T-helper 2 cell treated with Interferon-gamma antibody and Interleukin-4, amounts not matched to agents 100 ng/mL and 5 ng/mL, for 36 hours (primary cell): ENCODE data around the gene DGCR2. TPM values are rescaled to one million over a fixed set of nuclear protein-coding genes. Genes with fewer than 3 reads are reported as not detected.
"Not testable (repeated sequence)": the region's sequence is repeated elsewhere in the genome, so short reads cannot be mapped to it uniquely, and the experiment has no call there.

Source experiments
- intact Hi-C: fragments of 100-400 bp; cut with micrococcal nuclease; formaldehyde crosslinking; loops from one replicate; pipeline ENCODE4 v1.15.1; 2023
- total RNA-seq: library from RNA; stranded (reverse); gene quantifications from 2 replicates; pipeline ENCODE4 v1.2.3, GENCODE V29; 2022

Gene DGCR2, protein sequence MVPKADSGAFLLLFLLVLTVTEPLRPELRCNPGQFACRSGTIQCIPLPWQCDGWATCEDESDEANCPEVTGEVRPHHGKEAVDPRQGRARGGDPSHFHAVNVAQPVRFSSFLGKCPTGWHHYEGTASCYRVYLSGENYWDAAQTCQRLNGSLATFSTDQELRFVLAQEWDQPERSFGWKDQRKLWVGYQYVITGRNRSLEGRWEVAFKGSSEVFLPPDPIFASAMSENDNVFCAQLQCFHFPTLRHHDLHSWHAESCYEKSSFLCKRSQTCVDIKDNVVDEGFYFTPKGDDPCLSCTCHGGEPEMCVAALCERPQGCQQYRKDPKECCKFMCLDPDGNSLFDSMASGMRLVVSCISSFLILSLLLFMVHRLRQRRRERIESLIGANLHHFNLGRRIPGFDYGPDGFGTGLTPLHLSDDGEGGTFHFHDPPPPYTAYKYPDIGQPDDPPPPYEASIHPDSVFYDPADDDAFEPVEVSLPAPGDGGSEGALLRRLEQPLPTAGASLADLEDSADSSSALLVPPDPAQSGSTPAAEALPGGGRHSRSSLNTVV
- total RNA-seq: 29.3 and 31.7 TPM in 2 replicates

DNA sequence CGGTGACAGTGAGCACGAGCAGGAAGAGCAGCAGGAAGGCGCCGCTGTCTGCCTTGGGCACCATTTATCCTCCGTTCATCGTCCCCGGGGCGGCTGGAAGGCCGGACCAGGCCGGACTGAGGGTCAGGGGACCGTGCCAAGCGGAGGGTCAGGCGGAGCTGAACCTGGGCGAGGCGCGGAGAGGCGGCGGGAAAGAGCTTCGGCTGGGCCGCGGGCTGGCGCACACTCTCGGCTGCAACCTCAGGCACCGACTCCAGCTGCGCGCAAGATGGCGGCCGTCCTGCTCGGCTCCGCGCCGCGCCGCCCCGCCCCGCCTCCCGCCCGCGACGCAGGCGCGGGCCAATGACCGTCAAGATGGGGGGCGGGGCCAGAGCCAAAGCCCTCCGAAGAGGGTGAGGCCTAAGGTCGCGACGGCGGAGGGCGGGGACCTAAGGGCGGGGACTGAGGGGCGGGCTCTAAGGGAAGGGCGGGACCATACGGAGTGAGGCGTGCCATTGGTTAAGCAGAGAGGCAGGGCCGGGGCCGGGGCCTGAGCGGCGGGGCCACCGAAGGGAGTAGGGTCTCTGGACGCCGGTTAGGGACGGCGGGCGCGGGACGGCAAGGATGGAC, at the start of gene DGCR2:
DGCR2 (minus strand) TSS at position 270 of the 609 bp plus-strand sequence; CDS start at position 64, 206 bp downstream.
- intact Hi-C loops: loop anchor here (1.0 to 5.0 kb wide), 5 partner anchors 13 to 355 kb away; partner anchors contain the start of genes CDC45, CLTCL1, ESS2 and SLC25A1

- intact Hi-C loops: no loop called here
These were observed 47.7 kb upstream of the DGCR2 start for GRCh38 chr22:19169947-19170318.

DNA sequence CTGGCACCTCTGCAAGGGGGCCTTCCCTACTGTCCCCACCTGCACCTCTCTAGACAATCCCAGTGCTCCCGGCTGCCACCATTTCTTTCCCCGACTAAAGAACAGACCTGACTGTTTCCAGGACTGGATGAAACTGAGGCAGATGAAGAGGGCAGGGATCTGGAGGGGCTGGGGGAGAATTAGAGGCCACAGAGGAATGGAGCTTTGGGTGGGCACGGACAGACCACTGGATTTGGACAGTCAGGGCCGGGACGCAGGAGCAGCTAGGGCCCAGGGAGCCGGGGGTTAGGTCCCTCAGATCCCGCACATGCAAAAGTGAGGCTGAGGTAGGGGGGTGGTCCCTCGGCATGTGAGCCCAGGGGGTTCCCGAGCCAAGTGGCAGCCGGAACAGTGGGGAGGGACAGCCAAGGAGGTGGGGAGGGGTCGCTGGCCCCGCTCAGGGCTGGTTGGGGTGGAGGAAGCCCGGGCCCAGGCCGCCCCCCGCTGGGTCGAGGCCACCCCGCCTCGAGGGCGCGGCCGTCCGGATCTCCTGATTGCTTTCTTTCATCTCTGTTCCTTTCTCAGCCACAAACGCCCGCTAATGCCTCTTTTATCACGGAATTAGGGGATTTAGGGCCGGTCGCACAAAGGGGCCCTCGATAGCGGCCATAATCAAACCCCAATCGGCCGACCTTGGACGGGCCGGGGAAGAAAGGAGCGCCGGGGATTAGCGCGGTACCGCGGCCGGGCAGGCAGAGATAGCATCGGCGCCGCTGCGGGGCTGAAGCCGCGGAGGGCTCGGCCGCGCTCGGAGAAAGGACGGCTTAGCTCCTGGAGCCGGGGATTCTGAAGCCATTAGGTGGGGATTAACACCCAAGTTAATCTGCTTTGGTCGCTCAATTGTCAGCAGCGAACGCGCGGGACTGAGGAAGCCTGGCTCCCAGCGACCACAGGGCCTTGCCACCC, 47.1 kb upstream of the DGCR2 start:
- intact Hi-C loops: no loop called here

DNA sequence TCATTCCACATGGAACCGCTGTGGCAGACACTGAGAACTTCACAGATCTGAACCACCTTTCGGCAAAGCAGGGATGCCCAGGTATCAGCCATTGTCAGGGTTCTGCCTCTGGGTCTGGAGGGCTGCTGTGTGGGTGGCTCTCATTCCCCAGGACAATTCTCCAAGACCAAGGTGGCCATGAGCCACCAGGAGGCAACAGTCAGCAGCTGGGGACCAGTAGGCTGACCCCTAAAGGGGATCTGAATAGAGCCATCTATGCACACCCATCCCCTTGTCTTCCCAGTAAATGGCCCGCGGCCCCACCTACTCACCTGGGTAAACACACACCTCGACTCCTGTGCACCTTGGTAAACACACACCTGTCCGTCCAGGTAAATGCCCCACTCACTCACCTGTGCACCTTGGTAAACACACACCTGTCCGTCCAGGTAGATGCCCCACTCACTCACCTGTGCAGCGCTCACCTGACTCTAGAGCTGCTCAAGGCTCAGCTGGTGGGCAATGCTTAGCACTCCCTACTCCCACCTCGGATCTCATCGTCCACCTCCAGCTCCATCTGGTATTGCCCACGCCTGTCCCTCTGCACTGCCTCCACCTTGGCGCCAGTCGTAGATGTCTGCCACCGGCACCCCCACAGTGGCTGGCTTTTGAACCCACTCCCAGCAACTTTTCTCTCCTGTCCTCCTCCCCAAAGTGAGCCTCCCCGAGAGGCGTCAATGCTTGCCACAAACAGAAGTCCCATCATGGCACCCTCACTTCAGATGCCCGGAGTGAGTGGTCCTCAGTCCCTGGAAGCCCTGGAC, 46.1 kb upstream of the DGCR2 start:
- intact Hi-C loops: no loop called here

DNA sequence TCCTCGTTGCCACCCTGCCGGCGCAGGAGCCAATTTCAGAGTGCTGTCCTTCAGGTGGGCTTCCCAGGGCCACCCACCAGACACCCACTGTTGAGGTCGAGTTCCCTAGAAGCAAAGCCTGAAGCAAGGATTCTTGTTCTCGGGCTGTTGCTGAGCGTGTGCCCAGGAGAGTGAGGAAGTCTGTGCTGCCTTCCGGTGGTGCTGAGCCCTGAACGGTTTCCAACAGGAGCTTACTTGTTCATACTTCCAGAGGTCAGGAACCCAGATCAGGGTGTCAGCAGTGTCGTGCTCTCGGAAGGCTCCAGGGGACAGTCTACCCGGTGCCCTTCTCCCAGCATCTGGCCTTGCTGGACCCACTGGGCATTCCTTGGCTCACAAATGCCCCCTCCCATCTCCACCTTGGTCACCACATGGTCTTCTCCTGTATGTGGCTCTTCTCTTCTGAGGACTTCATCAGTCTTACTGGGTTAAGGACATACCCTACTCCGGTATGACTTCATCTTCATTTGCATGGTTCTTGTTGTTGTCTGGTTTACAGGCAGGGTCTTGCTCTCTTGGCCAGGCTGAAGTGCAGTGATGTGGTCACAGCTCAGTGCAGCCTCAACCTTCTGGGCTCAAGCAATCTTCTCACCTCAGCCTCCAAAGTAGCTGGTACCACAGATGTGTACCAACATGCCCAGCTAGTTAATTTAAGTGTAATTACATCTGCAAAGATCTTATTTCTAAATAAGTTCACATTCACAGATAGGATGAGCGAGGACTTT, 45.1 kb upstream of the DGCR2 start:
- intact Hi-C loops: no loop called here

DNA sequence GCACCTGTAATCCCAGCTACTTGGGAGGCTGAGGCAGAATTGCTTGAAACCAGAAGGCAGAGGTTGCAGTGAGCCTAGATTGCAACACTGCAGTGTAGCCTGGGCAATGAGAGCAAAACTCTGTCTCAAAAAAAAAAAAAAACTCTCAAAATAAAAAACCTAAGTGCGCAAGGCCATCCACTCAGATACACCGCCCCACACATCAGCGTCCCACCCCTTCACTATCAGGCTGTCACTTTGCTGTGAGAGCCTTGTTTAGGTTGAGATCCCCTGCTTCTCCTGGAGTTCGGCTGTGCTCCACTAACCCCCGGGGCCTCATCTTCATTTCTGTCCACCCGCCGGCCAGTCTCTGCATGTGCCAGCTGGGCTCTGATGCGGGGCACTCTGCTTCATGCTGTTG, 44.2 kb upstream of the DGCR2 start:
- intact Hi-C loops: no loop called here

DNA sequence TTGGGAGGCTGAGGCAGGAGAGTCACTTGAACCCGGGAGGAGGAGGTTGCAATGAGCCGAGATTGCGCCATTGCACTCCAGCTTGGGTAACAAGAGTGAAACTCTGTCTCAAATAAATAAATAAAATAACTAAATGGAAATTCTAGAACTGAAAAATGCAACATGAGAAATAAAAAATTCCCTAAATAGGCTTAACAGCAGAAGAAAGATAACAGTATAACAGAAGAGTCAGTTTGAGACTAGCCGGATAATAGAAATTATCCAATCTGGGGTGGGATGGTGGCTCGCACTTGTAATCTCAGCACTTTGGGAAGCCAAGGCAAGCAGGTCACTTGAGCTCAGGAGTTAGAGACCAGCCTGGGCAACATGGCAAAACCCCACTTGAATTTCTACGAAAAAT, 42.2 kb upstream of the DGCR2 start:
- intact Hi-C loops: no loop called here

DNA sequence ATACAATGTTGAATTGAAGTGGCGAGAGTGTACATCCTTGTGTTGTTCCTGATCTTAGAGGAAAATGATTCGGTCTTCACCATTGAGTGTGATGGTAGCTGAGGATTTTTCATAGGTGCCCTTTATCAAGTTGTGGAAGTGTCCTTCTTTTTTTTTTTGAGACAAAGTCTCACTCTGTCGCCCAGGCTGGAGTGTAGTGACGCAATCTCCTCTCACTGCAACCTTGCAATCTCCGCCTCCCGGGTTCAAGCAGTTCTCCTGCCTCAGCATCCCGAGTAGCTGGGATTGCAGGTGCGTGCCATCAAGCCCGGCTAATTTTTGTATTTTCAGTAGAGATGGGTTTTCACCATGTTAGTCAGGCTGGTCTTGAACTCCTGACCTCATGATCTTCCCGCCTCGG, 36.4 kb upstream of the DGCR2 start:
- intact Hi-C loops: not testable (repeated sequence)

DNA sequence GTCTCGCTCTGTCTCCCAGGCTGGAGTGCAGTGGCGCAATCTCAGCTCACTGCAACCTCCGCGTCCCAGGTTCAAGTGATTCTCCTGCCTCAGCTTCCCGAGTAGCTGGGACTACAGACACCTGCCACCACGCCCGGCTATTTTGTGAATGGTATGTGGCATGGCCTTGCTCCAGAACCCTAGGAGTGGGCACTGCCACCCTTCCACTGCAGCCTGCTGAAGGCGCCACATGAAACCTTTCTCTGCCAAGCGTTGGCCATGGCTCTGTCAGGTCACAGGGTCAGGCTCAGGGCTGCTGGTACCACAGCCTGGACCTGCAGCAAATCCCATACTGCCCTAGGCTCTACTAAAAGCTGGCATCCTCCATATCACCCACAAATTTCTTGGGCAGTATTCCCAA, 33.9 kb upstream of the DGCR2 start:
- intact Hi-C loops: not testable (repeated sequence)

DNA sequence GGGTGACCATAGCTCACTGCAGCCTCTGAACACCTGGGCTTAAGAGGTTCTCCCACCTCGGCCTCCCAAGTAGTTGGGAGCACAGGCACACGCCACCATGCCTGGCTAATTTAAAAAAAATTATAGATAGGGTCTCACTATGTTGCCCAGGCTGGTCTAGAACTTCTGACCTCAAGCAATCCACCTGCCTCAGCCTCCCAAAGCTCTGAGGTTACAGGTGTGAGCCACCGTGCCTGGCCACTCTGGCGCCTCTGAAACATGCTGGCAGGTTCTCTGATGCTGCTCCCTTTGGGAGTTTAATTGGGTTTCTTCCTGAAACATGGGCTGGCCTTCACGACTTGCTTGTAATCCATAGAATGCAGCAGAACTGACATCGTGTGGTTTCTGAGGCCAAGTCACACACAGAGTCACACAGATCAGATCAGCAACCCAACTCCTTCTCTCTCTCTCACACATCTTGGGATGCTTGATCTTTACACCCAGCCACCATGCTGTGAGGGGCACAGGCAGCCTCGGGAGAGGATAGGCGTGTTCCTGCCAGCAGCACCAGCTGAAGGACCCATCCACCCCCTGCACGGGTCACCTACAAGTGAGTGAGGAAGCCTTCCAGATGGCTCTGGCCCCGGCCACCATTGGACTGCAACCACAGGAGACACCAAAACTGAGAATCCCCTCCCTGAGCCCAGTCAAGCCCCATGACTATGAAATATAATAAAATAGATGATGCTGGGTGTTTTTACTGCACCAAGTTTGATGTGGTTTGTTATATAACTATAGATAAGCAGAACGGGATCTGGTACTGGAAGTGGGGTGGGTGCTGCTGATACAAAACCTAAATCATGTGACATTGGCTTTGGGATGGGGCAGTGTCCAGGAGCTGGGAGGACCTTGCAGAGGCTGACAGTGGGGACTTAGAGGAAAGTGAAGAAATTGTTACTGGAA, 31.0 kb upstream of the DGCR2 start:
- intact Hi-C loops: no loop called here

DNA sequence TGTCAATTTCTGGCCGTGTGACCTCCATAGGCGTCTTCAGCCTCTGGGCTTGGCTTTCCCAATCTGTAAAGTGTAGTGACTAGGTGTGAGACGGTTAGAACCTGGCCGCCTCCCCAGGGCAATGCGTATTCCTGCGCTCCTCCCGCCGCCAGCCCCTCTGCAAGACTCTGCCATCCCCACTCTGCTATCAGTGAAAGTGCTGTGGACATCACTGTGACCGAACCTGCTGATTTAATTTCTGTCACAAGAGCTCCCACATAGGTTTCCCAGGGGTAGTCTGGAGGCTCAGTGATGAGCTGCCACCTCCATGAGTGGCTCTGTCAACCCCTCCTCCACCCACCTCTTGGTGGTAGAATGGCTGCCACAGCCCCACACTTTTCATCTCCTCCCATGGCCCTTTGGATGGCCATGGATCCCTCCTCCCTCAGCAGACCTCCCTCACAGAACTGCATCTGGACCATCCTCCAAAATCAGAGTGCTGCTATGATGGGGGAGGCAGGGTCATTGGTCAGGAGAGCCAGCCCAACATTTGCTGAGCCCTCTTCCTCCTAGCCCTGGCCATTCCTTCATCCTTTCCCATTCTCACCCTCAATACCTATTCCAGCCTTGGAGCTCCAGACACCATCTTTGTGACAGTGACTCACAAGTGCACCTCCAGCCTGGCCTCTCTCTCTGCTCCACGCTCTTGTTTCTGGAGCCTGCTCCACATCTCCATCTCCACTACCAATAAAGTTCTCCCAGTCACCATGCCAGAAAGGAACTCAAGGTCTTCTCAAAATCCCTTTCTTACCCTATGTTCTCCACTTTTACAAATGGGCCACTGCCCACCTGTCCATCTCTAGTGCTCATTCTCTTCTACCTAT, 29.3 kb upstream of the DGCR2 start:
- intact Hi-C loops: no loop called here

DNA sequence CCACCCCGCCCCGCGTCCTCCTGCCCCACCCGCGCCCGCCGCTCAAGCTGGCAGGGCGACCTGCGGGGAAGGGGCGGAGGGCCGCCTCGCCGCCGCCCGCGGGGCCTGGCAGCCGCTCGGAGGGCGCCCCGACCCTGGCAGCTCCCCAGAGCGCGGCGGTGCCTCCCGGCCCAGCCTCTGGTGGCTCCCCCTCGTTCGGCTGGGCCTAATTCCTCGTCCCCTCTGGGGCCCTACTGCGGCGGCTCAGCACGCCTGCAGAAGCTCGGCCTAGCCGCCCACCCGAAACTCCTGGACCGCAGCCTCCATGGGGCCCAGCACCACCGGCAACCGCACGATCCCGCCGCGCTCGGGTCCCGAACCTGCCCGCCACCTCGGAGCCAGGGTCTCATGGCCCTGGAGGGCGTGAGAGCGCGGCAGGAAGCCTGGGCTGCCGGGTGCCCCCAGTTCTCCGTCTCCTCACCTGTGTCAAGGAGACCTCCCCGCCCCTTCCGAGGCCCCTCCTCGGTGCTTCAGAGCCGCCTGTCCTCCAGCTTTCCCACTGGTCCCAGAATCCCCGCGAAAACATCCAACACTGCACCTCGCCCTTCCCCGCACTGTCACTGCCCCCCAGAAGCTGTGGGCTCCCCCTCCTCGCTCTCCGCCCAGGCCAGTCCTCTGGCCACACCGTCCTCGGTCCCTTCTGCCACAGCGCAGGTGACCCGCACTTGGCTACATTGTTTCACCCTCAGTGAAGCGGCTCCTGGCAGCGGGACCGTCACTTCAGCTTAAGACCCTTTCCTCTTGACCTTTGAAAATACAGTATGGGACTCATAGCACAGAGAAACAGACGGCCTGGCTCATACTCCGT, 28.5 kb upstream of the DGCR2 start:
- intact Hi-C loops: no loop called here

GRCh38 chr22:19149991-19150390, 27.8 kb upstream of the DGCR2 start, which contains the start of gene GSC2:
GSC2 (minus strand) TSS chr22:19150292; CDS start chr22:19150283, 9 bp downstream.
- intact Hi-C loops: no loop called here

GRCh38 chr22:19149047-19149883, 27.1 kb upstream of the DGCR2 start:
- intact Hi-C loops: no loop called here

DNA sequence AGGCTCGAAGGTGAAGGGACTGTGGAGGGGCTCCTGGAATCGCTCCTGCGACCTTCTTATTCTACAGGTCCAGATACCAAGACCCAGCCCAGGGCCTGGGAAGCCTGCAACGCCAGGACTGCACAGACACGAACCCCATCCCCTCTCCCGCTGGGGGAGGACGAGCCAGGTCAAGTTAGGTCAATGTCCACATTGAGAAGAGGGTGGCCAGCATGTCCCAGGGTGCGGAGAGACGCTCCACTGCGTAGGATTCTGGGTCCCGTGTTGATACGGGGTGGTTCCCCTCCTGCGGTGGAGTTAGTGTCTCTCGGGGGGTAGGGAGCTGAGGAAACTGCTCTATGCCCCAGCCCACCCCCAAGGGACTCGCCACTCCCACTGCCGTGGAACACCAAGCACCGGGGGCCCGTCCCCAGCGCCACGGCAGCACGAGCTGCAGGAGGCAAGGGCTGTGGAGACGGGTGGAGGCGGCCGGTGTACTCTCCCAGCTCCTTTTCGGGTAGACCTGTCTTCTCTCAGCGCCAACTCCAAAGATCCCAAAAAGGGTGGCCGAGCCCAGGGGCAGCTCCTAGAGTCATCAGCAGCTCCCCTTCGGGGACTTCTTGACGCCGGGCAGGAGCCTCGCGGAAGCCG, 26.3 kb upstream of the DGCR2 start:
- intact Hi-C loops: no loop called here
